Adipocyte (in vitro differentiated cells): ENCODE results near the gene CYP3A4.

Source experiments
- DNase-seq: peaks from one replicate; pipeline ENCODE4 v3.0.0-alpha.2; 2015; ENCODE audit warnings: low read depth
- H3K27me3 ChIP-seq: replicated peaks from 2 replicates; pipeline ENCODE4 v1.7.0; 2013; ENCODE audit warnings: mild to moderate bottlenecking, low read length, moderate library complexity; ENCODE audit not compliant: control insufficient read depth, insufficient read depth
- H3K36me3 ChIP-seq: 2 replicates; pipeline ENCODE4 v1.7.0; 2013; ENCODE audit warnings: low read length, mild to moderate bottlenecking, moderate library complexity; ENCODE audit not compliant: control insufficient read depth, insufficient read depth, severe bottlenecking
- H3K4me1 ChIP-seq: 2 replicates; pipeline ENCODE4 v1.7.0; 2013; ENCODE audit warnings: mild to moderate bottlenecking, low read length, moderate library complexity; ENCODE audit not compliant: control insufficient read depth, insufficient read depth
- H3K4me3 ChIP-seq: 2 replicates; pipeline ENCODE4 v1.7.0; 2013; ENCODE audit warnings: mild to moderate bottlenecking, low read length, moderate library complexity
- H3K9ac ChIP-seq: 2 replicates; pipeline ENCODE4 v1.7.0; 2013; ENCODE audit warnings: mild to moderate bottlenecking, low read length, moderate library complexity
- H3K9me3 ChIP-seq: 2 replicates; pipeline ENCODE4 v1.7.0; 2013; ENCODE audit warnings: mild to moderate bottlenecking, low read length, moderate library complexity; ENCODE audit not compliant: control insufficient read depth

The CYP3A4 gene

GRCh38 chr7:99713995-99714570, 69.9 kb downstream of the CYP3A4 start:
- no peaks in the 10 kb centered on the region for H3K36me3 ChIP-seq
- no peaks in the 10 kb centered on the region for H3K27me3 ChIP-seq
- peaks cover 8% of the 10 kb centered on the region for H3K9me3 ChIP-seq
- H3K4me3 ChIP-seq, result no peak overlapping the region
- no peak overlapping the region for H3K9ac ChIP-seq
- H3K4me1 ChIP-seq, result no peaks in the 10 kb centered on the region
- no peak for DNase-seq

GRCh38 chr7:99709838-99710578, 74.0 kb downstream of the CYP3A4 start:
- H3K4me3 ChIP-seq, result no peak overlapping the region
- H3K27me3 ChIP-seq, result no peaks in the 10 kb centered on the region
- H3K9ac ChIP-seq, result no peak overlapping the region
- no peak for DNase-seq
- H3K4me1 ChIP-seq, result no peaks in the 10 kb centered on the region
- no peaks in the 10 kb centered on the region for H3K36me3 ChIP-seq
- H3K9me3 ChIP-seq, result peaks cover 45% of the 10 kb centered on the region

- no peaks in the 10 kb centered on the region for H3K4me1 ChIP-seq
- no peak overlapping the region for H3K4me3 ChIP-seq
- no peaks in the 10 kb centered on the region for H3K36me3 ChIP-seq
- DNase-seq, result no peak
- no peaks in the 10 kb centered on the region for H3K27me3 ChIP-seq
- H3K9ac ChIP-seq, result no peak overlapping the region
- peaks cover 42% of the 10 kb centered on the region for H3K9me3 ChIP-seq
Measured at GRCh38 chr7:99709260-99709659, 74.7 kb downstream of the CYP3A4 start.

GRCh38 chr7:99707096-99707495, 76.9 kb downstream of the CYP3A4 start:
- Histone ChIP-seq H3K9me3 (peaks cover 48% of the 10 kb centered on the region), H3K27me3 (no peaks in the 10 kb centered on the region), H3K36me3 (no peaks in the 10 kb centered on the region), H3K9ac (no peak overlapping the region), H3K4me3 (no peak overlapping the region), H3K4me1 (no peaks in the 10 kb centered on the region)
- DNase-seq, result peak; percentile 35
